Sigmoid colon (tissue), 4 donors: ENCODE results near the gene FAM185A.

Experiments
- POLR2A ChIP-seq, 2 donors: fragments of 450-650 bp; IDR thresholded peaks; one replicate each; pipeline ENCODE4 v1.6.1; 2016; ENCODE audit warnings: antibody characterized with exemption in 2 of 2, mild to moderate bottlenecking in 2 of 2, moderate library complexity in 2 of 2
- POLR2AphosphoS5 ChIP-seq, 4 donors: sonication (generic); formaldehyde crosslinking; IDR thresholded peaks; one replicate each; pipeline ENCODE4 v1.6.1; 2017; ENCODE audit warnings: antibody characterized with exemption in 4 of 4
- TF ChIP-seq, protein P1 (sequence below), 4 experiments: fragments of 450-650 bp in 3 of 4; fragments of 200-600 bp in 1 of 4; IDR thresholded peaks; one replicate each; pipeline ENCODE4 v1.5.1; 2016 to 2019; ENCODE audit warnings: antibody characterized with exemption in 4 of 4, mild to moderate bottlenecking in 3 of 4, moderate library complexity in 2 of 4

DNA sequence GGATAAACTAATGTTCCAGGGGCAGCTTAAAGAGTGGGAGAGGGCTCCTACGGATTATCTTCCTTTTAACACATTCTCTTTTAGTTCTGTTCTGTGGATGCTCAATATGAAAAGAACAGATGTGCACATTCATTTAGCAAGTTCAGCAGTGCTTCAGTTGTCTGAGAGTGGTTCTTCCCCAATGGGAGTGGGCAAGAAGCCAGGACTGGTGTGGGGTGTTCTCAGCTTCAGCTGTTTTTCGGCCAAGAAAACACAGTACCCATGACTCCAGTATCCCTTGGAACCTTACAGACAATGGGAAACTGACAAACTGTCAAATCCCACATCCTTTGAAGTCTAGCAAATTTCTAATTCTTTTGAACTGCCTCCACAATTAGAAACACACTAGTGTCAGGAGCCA is 92.5 kb downstream of the FAM185A start:
- TF ChIP-seq, protein P1, sequence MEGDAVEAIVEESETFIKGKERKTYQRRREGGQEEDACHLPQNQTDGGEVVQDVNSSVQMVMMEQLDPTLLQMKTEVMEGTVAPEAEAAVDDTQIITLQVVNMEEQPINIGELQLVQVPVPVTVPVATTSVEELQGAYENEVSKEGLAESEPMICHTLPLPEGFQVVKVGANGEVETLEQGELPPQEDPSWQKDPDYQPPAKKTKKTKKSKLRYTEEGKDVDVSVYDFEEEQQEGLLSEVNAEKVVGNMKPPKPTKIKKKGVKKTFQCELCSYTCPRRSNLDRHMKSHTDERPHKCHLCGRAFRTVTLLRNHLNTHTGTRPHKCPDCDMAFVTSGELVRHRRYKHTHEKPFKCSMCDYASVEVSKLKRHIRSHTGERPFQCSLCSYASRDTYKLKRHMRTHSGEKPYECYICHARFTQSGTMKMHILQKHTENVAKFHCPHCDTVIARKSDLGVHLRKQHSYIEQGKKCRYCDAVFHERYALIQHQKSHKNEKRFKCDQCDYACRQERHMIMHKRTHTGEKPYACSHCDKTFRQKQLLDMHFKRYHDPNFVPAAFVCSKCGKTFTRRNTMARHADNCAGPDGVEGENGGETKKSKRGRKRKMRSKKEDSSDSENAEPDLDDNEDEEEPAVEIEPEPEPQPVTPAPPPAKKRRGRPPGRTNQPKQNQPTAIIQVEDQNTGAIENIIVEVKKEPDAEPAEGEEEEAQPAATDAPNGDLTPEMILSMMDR (IDR thresholded peaks at IDR 0.05) = no peak
- TF ChIP-seq POLR2A (IDR thresholded peaks at IDR 0.05) (no peak), POLR2AphosphoS5 (IDR thresholded peaks at IDR 0.05) (no peak)
